GM21423 (cell line): ENCODE measurements around the gene CENPA.
"Not testable (repeated sequence)": the region's sequence is repeated elsewhere in the genome, so short reads cannot be mapped to it uniquely, and the experiment has no call there.

Source experiments
- ATAC-seq: cut with Tn5 transposase; IDR thresholded peaks from one replicate; pipeline ENCODE4 v1.9.1; 2021; ENCODE audit warnings: mild to moderate bottlenecking, moderate library complexity; ENCODE audit not compliant: unreplicated experiment

CENPA gene

DNA sequence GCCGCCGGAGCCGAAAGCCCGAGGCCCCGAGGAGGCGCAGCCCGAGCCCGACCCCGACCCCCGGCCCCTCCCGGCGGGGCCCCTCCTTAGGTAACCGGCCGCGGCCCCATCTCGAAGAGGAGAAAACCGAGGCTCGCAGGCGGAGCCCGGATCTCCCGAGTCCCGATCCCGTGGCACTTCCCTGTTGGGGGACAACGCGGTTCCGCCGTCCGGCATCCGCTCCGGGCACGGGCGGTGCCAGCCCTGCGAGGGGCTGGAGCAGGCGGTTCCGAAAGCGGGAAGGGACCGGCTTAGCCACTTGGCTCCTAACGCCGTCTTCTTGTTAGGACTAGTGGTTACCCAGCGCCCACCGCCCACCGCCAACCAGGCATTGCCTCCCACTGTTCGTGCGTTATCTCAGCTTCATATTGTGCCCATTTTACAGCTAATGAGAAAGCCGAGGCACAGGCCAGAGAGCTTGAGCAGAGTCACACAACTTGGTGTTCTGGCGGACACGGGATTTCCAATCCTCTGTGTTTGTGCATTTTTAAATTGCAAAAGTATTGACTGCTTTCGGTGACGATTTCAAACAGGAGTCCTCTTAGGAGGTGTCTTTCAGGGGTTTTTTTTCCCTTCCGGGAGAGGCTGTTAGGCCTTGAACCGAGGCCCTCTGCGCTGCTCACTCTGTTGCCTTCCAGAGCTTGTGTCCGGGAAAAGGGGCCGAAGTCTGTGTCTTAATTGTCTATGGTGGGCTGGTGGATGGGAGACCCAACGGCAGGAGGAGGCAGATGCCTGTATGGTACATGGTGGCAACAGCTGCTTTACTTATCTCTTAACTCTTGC is 562 bp downstream of the CENPA start:
- ATAC-seq: peak; percentile 13

GRCh38 chr2:26792720-26793119 is 6.9 kb downstream of the CENPA start:
- ATAC-seq: no peak

GRCh38 chr2:26793518-26793917 is 7.7 kb downstream of the CENPA start:
- ATAC-seq: no peak

GRCh38 chr2:26795135-26795534 is 9.3 kb downstream of the CENPA start:
- not testable (repeated sequence) for ATAC-seq

DNA sequence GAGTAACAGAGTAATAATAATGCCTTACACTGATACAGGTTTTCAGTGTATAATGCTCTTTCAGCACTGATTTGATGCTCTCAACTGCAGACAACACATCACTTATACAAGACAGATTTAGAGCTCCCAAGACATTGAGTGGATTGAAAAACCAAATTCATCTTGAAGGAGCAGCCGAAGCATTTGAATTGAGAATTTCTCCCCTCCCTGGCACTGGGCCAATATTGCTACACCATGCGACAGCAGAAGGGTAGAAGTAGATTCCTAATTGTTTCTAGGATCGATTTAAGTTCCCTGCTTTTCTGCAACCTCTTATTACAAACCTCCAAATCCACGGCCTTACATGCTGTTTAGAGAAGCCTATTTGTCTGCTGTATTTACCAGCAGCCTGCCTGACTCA is 15.5 kb downstream of the CENPA start:
- no peak for ATAC-seq

DNA sequence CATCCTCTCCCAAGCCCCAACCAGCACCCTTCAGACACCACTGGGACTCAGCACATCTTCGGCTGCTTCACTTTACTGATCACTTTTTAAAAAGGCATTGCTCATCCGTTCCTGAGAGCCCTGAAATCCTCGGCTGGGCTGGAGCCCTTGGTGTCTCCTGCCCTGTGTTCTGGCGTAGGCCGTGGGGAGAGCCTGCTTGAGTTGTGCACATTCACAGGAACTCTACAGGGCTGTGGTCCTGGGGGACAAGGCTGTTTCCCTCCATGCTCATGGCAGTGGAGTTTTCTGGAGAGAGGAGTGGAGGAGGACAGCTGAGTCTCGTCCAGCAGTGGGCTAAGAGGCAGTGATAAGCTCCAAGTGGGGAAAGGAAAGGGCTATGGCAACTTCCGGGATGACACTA is 15.9 kb downstream of the CENPA start:
- ATAC-seq: no peak

GRCh38 chr2:26805241-26805676 is 19.4 kb downstream of the CENPA start:
- no peak for ATAC-seq

DNA sequence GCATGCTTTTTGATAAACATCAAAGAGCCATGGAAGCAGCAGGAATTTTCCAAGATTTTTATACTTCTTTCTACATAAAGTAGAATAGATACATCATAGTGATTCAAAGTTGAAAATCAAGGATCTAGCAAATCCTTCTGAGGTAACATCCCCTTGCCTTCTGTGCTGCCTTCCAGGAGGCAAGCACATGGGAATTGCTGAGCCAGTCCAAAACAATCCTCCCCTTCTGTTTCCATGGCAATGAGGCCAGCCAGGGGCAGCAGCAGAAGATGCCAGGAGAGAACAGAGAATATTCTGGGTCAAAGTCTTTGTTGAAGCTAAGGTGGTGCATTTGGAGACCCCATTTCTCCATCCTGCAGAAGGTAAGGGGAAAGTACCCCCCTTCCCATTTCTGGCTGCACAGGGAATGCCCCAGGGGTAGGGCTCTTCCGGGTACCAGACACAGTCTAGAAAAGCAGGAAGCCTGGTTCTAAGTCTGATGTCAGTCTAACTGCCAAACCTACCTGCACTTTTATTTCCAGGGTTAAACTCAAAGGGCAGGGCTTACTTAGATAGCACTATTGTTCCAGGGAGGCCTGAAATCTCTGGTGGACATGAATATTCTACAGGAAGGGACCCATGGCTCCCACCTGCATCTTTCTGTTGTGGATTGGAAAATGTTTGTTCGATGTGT is 22.1 kb downstream of the CENPA start:
- no peak for ATAC-seq

GRCh38 chr2:26809211-26809610 is 23.4 kb downstream of the CENPA start:
- ATAC-seq: no peak

- no peak for ATAC-seq
Measured at GRCh38 chr2:26809876-26810577, 24.2 kb downstream of the CENPA start.

DNA sequence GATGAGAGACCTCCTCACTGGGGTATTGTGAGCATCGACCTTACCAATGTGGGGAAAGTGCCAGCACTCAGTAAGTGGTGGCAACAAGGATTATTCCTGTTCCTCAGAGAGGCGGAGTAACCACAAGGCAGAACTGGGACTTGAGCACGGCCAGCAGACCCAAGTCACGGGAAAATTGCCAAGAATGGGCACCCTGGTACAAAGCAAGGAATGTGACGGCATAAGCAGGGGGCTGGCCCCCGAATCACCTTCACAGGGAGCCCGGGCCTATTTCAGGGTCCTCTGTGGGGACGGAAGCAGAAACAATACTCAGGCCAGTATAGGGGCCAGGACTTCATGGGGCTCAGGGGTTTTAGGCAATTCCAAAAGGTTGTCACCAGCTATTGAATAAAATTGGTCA is 25.4 kb downstream of the CENPA start:
- ATAC-seq: no peak

- ATAC-seq: no peak
Measured at GRCh38 chr2:26811791-26812694, 26.2 kb downstream of the CENPA start.

GRCh38 chr2:26812731-26813130 is 26.9 kb downstream of the CENPA start:
- no peak for ATAC-seq

- not testable (repeated sequence) for ATAC-seq
Measured at GRCh38 chr2:26814072-26814765, 28.4 kb downstream of the CENPA start.

DNA sequence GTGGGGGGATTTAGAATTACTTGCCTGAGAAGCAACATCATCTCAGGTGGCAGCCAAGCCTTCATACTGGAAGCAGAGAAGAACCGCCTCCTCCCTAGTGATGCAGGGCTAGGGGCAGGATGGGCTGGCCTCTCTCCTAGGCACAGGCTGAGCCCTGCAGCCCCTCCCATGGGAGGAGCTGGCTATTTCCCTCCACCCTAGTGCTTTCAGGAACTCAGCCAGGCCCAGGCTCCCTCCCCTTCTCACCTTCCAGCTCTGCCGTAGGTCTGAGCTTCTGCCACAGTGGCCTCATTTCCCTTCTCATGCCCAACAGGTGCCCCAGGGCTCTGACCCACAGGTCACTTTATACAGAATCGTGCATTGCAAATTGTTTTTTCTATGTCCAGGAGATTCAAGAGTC is 31.0 kb downstream of the CENPA start:
- no peak for ATAC-seq

DNA sequence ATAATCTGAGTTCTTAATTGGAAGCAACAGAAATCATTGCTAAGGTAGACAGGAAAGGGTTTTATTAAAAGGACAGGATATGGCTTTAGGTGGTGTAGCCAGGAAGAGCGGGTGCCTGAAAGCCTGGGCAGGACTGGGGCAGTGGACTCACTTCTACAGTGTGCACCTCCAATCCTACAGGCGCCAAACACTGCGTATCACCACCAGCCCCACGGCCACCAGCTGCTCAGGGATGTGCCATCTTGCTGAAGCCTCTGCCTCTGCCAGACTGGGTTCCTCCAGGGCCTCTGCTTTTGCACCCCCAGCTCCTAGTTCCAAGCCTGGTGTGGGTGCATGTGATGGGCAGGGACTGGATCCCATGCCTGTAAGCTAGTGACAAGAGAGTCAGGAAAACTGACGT is 32.4 kb downstream of the CENPA start:
- ATAC-seq: no peak

DNA sequence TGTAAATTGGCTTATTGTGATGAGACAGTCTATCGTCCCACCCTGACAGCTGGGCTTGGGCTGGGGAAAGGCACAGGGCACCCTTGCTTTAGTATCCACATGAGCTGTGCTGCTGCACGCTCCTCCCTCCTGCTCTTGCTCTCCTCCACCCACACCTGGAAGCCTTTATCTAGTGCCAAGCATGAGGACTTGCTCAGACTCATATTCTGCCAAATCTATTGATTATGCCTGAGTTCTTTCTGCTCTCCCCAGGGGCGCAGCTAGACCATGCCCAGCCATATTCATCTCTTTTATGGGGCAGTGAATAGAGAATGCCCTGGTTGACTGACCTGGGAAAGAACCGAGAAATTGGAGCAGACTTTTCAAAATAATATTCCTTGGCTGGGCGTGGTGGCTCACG is 33.1 kb downstream of the CENPA start:
- no peak for ATAC-seq

- ATAC-seq: no peak
Measured at GRCh38 chr2:26820932-26821331, 35.1 kb downstream of the CENPA start.

DNA sequence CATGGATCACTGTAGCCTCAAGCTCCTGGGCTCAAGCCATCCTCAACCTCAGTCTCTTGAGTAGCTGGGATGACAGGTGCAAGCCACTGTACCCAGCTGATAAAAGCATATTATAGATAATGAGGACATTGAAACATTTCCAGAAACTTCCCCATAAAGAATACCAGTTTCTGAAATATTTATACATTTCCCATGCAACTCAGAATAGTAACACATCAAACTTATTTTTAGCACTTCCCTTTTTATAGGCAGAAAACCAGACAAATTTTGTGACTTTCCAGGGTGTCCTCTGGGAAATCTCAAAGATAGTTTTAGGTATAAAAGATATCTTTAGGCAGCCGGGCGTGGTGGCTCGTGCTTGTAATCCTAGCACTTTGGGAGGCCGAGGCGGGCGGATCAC is 37.0 kb downstream of the CENPA start:
- ATAC-seq: no peak
